ENCODE data around the gene VAV1. TPM values are rescaled to one million over a fixed set of nuclear protein-coding genes. Genes with fewer than 3 reads are reported as not detected.
A peak's percentile ranks its signal among the peaks of the same experiment; 100 is the strongest.

VAV1 gene
- total RNA-seq, 1 experiment from 2014 or later: not detected

GRCh38 chr19:6854758-6855157, 82.2 kb downstream of the VAV1 start:
- TF ChIP-seq CTCF (IDR thresholded peaks at IDR 0.05; ENCODE audit: insufficient read depth in 1 of 2, low read depth in 1 of 2, low read length in 1 of 2, severe bottlenecking in 1 of 2, unreplicated experiment in 1 of 2): no peak
- Histone ChIP-seq H3K36me3 (ENCODE audit: control insufficient read depth, insufficient read depth, low read length) (no peaks in the 10 kb centered on the region), H3K9me3 (no peaks in the 10 kb centered on the region), H3K4me3 (ENCODE audit: low read depth, low read length) (no peak overlapping the region), H3K4me1 (no peaks in the 10 kb centered on the region), H3K27me3 (replicated peaks; ENCODE audit: control insufficient read depth, insufficient read depth, low read length) (no peaks in the 10 kb centered on the region)
- DNase-seq: no peak
- no peaks in the 10 kb centered on the region for H3K9me3 Mint-ChIP-seq (ENCODE audit: unreplicated experiment)
- no peak overlapping the region for H3K4me3 Mint-ChIP-seq (ENCODE audit: unreplicated experiment)
- no peaks in the 10 kb centered on the region for H3K4me1 Mint-ChIP-seq (ENCODE audit: low read depth, unreplicated experiment)
- intact Hi-C loops (cut with micrococcal nuclease; ENCODE audit: unreplicated experiment): no loop called here
- H3K27ac Mint-ChIP-seq (ENCODE audit: unreplicated experiment): no peak overlapping the region
- BruUV-seq (replicated peaks): no TSS peak
- ChIA-PET CTCF (no interaction called here), POLR2A (no interaction called here)
- H3K36me3 Mint-ChIP-seq (ENCODE audit: insufficient read depth, unreplicated experiment): no peaks in the 10 kb centered on the region
- peaks cover 6% of the 10 kb centered on the region for H3K27me3 Mint-ChIP-seq (ENCODE audit: insufficient read depth, unreplicated experiment)

DNA sequence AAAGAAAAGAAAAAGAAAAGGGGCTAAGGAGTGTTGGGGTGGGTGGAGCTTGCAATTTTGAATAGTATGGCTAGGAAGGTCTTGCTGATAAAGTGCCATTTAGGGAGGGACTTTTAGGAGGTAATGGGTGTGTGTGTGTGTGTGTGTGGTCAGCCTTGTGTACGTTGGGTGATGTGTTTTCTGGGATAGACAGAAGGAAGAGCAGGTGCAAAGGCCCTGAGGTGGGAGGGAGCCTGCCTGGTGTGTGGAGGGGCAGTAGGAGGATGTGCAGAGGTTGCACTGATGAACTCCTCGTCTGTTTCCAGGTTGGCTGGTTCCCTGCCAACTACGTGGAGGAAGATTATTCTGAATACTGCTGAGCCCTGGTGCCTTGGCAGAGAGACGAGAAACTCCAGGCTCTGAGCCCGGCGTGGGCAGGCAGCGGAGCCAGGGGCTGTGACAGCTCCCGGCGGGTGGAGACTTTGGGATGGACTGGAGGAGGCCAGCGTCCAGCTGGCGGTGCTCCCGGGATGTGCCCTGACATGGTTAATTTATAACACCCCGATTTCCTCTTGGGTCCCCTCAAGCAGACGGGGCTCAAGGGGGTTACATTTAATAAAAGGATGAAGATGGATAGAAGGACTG, 84.4 kb downstream of the VAV1 start:
- Mint-ChIP-seq H3K4me3 (ENCODE audit: unreplicated experiment) (no peak overlapping the region), H3K9me3 (ENCODE audit: unreplicated experiment) (no peaks in the 10 kb centered on the region), H3K27me3 (ENCODE audit: insufficient read depth, unreplicated experiment) (peaks cover 6% of the 10 kb centered on the region), H3K4me1 (ENCODE audit: low read depth, unreplicated experiment) (no peaks in the 10 kb centered on the region), H3K36me3 (ENCODE audit: insufficient read depth, unreplicated experiment) (no peaks in the 10 kb centered on the region), H3K27ac (ENCODE audit: unreplicated experiment) (no peak overlapping the region)
- Histone ChIP-seq H3K36me3 (ENCODE audit: control insufficient read depth, insufficient read depth, low read length) (no peaks in the 10 kb centered on the region), H3K27me3 (replicated peaks; ENCODE audit: control insufficient read depth, insufficient read depth, low read length) (no peaks in the 10 kb centered on the region), H3K9me3 (no peaks in the 10 kb centered on the region), H3K4me3 (ENCODE audit: low read depth, low read length) (no peak overlapping the region), H3K4me1 (no peaks in the 10 kb centered on the region)
- no peak for TF ChIP-seq CTCF (IDR thresholded peaks at IDR 0.05; ENCODE audit: insufficient read depth in 1 of 2, low read depth in 1 of 2, low read length in 1 of 2, severe bottlenecking in 1 of 2, unreplicated experiment in 1 of 2)
- DNase-seq: no peak
- no TSS peak for BruUV-seq (replicated peaks)
- intact Hi-C loops (cut with micrococcal nuclease; ENCODE audit: unreplicated experiment): no loop called here
- ChIA-PET CTCF (no interaction called here), POLR2A (no interaction called here)

- Histone ChIP-seq H3K36me3 (ENCODE audit: control insufficient read depth, insufficient read depth, low read length) (no peaks in the 10 kb centered on the region), H3K4me3 (ENCODE audit: low read depth, low read length) (no peak overlapping the region), H3K9me3 (no peaks in the 10 kb centered on the region), H3K27me3 (replicated peaks; ENCODE audit: control insufficient read depth, insufficient read depth, low read length) (no peaks in the 10 kb centered on the region), H3K4me1 (no peaks in the 10 kb centered on the region)
- intact Hi-C loops (cut with micrococcal nuclease; ENCODE audit: unreplicated experiment): no loop called here
- DNase-seq: no peak
- TF ChIP-seq CTCF (IDR thresholded peaks at IDR 0.05; ENCODE audit: insufficient read depth in 1 of 2, low read depth in 1 of 2, low read length in 1 of 2, severe bottlenecking in 1 of 2, unreplicated experiment in 1 of 2): no peak
- no TSS peak for BruUV-seq (replicated peaks)
- no peak overlapping the region for H3K27ac Mint-ChIP-seq (ENCODE audit: unreplicated experiment)
- peak overlapping the region; percentile 3 for H3K4me3 Mint-ChIP-seq (ENCODE audit: unreplicated experiment)
- ChIA-PET POLR2A (no interaction called here), CTCF (no interaction called here)
- peaks cover 6% of the 10 kb centered on the region for H3K4me1 Mint-ChIP-seq (ENCODE audit: low read depth, unreplicated experiment)
- no peaks in the 10 kb centered on the region for H3K9me3 Mint-ChIP-seq (ENCODE audit: unreplicated experiment)
- no peaks in the 10 kb centered on the region for H3K36me3 Mint-ChIP-seq (ENCODE audit: insufficient read depth, unreplicated experiment)
- H3K27me3 Mint-ChIP-seq (ENCODE audit: insufficient read depth, unreplicated experiment): peaks cover 3% of the 10 kb centered on the region
These were observed 89.3 kb downstream of the VAV1 start for GRCh38 chr19:6861683-6862286.

Data from Caco-2 (cell line).